Measurements from ENCODE around the gene MYADM.

Gene MYADM

GRCh38 chr19:53892301-53892980, 24.8 kb downstream of the MYADM start:
- no peak for DNase-seq

GRCh38 chr19:53892981-53893325, 25.3 kb downstream of the MYADM start:
- no peak for DNase-seq

- no peak for DNase-seq
Observed at GRCh38 chr19:53894707-53895106, 27.0 kb downstream of the MYADM start.

- no peak for DNase-seq
Observed at GRCh38 chr19:53896682-53897081, 29.0 kb downstream of the MYADM start.

GRCh38 chr19:53897459-53897858, 29.8 kb downstream of the MYADM start:
- DNase-seq = no peak

- no peak for DNase-seq
Observed at GRCh38 chr19:53898166-53898565, 30.5 kb downstream of the MYADM start.

- DNase-seq = no peak
Observed at GRCh38 chr19:53898636-53899341, 31.1 kb downstream of the MYADM start.

- DNase-seq = no peak
Observed at GRCh38 chr19:53900191-53900860, 32.6 kb downstream of the MYADM start.

GRCh38 chr19:53903055-53903680, 35.5 kb downstream of the MYADM start:
- DNase-seq = peak in 1 of 2 donors; percentile 18

- DNase-seq = no peak
Observed at GRCh38 chr19:53904909-53905308, 37.2 kb downstream of the MYADM start.

GRCh38 chr19:53905787-53906186, 38.1 kb downstream of the MYADM start:
- no peak for DNase-seq

- DNase-seq = peak; percentile 68 to 75
Observed at GRCh38 chr19:53906211-53907192, 38.8 kb downstream of the MYADM start.

- DNase-seq = no peak
Observed at GRCh38 chr19:53907193-53907581, 39.5 kb downstream of the MYADM start.

- no peak for DNase-seq
Observed at GRCh38 chr19:53907690-53908089, 40.0 kb downstream of the MYADM start.

- DNase-seq = peak; percentile 43 to 53
Observed at GRCh38 chr19:53908106-53908934, 40.6 kb downstream of the MYADM start.

- no peak for DNase-seq
Observed at GRCh38 chr19:53908935-53909415, 41.3 kb downstream of the MYADM start, which contains the start of gene CACNG7. TSS of gene CACNG7 (plus strand) at chr19:53909278. CDS start at chr19:53912832, 3,554 bp downstream.

- no peak for DNase-seq
Observed at GRCh38 chr19:53909471-53910169, 41.9 kb downstream of the MYADM start.

- no peak for DNase-seq
Observed at GRCh38 chr19:53910170-53910518, 42.5 kb downstream of the MYADM start.

- DNase-seq = no peak
Observed at GRCh38 chr19:53912653-53913052, 45.0 kb downstream of the MYADM start.

GRCh38 chr19:53915000-53915399, 47.3 kb downstream of the MYADM start:
- no peak for DNase-seq

GRCh38 chr19:53916004-53916403, 48.3 kb downstream of the MYADM start:
- DNase-seq = no peak

All from stimulated activated CD4-positive, alpha-beta T cell treated with anti-CD3 and anti-CD28 coated beads, Interleukin-2, amount 100 ng/mL, for 48 hours (primary cell).